ENCODE measurements around the gene PLXNA2. TPM values are rescaled to one million over a fixed set of nuclear protein-coding genes. Genes with fewer than 3 reads are reported as not detected.
A peak's percentile ranks its signal among the peaks of the same experiment; 100 is the strongest.

The PLXNA2 gene
- total RNA-seq, 1 donor from 2014 or later, result 12.0 TPM

DNA sequence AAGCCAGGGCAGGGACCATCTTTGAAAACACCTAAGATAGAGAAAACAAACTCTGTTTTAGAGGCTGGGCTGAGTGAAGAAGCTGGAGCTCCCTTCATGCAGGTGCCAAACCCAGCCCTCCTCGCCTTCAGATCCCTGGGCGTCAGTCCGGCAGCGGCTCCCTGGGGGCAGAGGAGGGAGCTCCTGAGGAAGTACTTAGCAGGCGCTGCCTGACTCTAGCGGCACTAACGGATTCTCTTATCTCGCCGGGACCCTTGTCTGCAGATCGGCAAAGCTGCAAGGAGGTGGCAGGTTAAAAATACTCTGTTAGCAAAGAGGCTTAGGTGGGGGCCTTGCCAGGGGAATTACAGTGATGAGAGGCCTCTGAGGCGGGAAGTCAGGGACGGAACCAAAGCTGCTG is 79.6 kb downstream of the PLXNA2 start:
- no peak for DNase-seq (ENCODE audit: low spot score)

DNA sequence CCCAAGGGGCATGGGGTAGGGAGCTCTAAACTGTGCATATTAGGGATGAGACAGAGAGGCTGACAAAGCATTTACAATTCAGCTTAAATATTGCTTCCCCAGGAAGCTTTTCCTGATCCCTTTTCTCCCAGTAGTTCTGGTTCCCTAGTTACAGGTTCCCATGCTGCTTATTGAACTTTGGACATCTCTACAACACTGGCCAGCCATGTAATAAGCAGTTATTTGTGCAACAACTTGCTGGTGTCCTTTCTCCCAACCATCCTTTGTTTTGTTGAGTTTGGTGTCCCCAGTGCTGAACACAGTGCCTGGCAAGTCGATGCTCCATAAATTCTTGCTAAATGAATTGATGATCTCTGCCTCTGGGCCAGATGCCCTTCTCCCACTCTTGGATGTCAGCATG is 80.6 kb downstream of the PLXNA2 start:
- DNase-seq (ENCODE audit: low spot score), result no peak

DNA sequence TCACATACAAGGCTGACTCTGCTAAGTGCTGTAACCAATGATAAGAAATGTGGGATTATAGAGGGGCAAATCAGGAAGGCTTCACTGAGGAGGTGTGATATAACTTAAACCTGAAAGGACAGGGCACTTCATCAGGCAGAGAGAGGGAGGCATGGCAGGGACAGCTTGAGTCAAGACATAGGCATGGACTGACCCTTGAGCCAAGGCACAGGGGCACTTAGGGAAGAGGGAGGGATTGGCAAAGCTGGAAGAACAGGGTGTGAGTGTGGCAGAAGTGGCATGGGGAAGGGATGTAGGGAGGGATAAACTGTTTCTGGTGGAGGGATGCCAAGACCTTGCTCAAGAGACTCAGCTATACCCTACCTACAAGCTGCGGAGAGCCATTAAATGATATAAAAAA is 81.3 kb downstream of the PLXNA2 start:
- no peak for DNase-seq (ENCODE audit: low spot score)

DNA sequence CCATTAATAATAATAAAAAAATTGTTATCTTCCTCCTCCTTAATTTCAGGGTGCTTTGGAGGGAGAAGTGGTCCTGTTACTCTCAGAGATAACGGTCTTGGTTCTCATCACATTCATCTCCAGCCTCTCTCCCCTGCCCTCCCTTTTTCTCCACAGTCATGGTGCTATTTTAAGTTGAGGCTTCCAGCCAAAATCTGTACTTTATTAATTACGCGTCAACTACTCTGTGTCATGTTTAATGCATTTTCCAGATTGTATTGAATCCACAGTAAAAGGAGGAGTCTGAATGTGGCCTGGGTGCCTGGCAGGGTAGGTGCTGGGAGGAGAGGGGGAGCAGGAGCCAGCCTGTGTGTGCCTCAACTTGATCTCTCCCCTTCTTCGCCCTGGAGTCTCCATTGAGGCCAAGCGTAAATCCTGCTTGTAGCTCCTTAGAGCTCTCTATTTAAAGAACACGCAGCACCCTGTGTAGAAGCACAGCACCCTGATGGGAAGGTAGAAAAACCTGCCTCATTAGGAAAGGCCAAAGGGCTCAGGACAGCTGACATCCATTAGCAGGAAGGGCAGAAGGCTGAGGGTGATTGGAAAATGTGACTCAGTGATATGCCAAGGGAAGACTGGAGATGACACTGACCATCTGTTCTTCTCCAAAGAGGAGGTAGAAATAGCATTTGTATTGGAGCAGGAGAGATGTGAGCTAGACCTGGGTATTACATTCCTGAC is 82.4 kb downstream of the PLXNA2 start:
- no peak for DNase-seq (ENCODE audit: low spot score)

DNA sequence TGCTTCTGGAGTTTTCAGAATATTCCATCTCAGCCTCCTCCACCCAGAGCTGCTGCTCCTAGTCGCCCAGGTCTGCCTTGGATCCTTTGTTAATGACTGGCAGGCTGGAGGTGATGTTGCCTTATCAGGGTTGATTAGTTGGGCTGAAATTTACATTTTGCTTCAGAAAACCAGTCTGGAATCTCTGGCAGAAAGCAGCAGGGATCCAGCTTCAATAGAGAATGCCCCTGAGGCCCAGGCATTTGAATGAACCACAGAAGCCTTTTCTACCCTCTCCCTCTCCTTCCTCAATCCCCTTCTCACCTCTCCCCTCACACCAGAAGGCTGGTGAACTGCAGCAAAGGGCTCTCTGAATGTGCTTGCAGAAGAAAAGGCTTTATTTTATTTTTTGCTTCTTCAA is 83.2 kb downstream of the PLXNA2 start:
- no peak for DNase-seq (ENCODE audit: low spot score)

DNA sequence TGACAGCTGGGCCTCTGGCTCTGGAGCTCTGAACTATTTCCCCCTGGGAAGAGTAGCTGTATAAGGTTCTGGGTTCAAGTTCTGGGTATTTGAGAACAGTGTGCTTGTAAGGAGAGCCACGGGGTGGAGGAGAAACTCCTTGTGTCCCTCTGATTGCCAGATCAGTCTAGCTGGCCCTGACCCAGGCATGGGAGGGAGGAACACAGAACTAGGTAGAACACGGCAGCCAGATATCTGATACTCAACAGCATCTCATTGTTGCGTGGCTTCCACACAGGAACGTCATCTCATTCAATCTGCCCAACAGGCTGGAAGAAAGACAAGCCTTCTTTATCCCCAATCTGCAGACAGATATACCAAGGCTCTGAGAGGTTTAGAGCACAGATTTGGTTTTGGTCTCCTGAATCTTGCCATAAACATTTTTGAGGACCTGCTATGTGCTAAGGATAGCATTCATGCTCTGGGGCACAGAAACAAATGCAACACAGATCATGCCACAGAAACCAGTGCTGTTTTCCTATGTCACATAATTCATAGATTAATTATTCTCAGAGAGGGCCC is 83.8 kb downstream of the PLXNA2 start:
- no peak for DNase-seq (ENCODE audit: low spot score)

DNA sequence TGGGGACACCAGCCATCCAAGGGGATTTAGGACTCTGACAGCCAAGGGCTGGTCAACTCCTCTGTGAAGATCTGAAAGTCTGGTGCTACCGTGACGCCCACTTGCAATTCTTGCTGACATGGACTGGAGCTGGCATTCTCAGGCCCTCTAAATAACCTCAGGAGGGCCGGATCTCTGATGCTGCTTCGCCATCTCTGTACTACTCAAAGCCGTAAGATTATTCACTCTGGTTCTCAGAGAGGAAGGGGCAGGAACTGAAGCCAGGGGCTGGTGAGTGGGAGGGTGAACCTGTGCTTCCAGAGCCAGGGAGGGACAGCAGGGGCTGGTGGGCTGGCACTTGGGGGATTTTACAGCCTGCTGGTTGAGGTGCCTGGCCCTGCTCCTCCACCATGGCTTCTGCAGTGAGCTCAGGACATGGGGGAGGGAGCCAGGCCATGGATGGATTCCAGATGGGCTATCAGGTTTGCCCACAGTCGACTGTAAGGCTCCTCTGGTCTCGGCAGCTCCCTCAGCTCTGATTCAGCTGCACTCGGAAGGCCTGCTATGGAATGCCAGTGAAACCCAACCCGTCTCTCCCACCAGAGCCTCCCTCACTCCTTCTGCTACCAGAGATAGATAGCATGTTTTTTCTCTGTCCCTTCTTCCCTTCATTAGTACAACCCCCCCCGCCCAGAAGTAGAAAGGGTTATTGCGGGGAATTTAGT is 84.5 kb downstream of the PLXNA2 start:
- DNase-seq (ENCODE audit: low spot score), result peak; percentile 90

DNA sequence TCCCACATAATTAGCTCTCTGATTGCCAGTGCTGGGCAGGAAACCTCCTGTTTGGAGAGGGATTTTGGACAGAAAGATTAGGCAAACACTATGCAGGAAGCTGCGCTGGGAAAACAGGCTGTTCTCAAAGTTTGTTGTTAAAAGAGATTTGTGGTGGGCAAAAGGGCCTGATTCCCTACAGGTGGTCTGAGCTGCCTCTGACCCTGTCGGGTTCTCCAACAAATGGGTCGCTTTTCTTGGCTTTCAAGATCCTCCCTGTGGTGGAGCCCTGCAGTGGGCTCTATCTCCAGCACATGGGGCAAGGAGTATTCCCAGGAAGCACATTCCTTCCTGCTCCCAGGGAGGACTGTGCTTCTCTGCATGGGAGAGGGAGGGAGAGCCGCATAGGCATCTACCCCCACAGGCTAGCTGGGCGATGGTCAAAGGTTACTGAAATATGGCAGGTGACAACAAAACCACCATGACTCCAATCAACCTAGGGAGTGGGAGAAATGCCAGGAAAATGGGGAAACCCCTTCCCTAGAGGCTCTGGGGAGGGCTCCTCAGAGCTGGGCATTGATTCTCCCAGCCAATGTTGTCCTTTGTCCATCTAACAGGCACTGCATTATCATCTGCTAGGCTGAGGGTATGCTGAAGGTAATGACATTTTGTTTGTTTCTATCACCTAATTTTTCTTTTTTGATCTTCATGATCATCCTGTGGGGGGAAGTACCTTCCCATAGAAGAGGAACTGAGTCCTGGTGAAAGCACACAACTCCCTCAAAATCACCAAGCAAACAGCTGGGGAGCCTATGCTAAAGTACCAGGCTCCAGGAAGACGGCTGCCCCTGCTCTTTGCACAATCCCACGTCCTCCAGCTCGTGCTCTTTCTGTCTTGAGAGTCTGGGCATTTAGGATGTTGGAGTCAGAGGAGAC is 85.3 kb downstream of the PLXNA2 start:
- no peak for DNase-seq (ENCODE audit: low spot score)

DNA sequence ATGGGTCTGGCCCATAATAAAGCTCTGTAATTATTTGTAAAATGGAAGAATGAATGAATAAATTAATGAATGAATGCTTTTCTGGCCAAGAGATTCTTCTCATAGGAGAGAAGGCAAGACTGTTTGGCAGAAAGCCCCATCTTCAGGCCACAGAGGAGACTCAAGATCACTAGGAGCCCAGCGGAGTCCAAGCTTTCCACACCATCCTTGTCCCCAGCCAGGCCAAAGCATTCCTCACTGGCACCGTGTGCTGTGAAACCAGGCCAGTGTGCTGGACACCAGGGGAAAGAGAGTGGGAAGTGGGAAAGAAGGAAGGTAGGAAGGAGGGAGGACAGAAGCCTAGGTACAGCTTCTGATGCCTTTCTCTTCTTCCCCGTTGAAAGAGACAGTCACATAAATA is 86.4 kb downstream of the PLXNA2 start:
- DNase-seq (ENCODE audit: low spot score), result no peak

DNA sequence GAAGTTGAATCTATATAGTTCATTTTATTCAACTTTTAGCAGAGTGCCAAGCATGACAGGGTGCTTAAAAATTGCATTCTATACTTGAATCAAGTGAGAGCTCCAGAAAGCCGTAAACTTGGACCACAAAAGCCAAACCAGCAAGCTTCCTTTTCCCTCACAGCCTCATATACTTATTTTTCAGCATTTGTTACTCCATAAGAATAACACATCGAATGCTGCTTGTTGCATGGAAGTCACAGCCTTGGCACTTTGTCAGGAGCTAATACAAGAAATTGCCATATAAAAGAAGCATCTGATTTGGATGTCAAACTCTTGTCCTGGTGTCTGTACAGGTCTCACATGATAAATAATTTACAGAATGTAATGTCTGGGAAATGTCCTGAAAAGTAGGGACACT is 87.4 kb downstream of the PLXNA2 start:
- DNase-seq (ENCODE audit: low spot score), result no peak

DNA sequence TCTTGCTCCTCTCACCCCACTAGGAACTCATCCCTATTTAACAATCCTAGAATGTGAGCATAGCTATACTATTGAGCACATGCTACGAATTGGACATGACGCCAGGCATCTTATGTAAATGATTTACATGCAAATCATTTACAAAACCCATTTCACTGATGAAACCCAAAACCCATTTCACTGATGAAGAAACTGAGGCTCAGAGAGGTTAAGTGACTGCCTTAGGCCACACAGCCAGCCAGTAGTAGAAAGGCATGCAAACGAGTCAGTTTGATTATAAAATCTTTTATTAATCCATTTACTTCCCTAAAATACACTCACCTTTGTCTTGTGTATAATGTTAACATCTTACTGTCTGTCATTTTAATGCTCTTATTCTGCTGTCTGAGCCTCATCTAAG is 87.9 kb downstream of the PLXNA2 start:
- no peak for DNase-seq (ENCODE audit: low spot score)

DNA sequence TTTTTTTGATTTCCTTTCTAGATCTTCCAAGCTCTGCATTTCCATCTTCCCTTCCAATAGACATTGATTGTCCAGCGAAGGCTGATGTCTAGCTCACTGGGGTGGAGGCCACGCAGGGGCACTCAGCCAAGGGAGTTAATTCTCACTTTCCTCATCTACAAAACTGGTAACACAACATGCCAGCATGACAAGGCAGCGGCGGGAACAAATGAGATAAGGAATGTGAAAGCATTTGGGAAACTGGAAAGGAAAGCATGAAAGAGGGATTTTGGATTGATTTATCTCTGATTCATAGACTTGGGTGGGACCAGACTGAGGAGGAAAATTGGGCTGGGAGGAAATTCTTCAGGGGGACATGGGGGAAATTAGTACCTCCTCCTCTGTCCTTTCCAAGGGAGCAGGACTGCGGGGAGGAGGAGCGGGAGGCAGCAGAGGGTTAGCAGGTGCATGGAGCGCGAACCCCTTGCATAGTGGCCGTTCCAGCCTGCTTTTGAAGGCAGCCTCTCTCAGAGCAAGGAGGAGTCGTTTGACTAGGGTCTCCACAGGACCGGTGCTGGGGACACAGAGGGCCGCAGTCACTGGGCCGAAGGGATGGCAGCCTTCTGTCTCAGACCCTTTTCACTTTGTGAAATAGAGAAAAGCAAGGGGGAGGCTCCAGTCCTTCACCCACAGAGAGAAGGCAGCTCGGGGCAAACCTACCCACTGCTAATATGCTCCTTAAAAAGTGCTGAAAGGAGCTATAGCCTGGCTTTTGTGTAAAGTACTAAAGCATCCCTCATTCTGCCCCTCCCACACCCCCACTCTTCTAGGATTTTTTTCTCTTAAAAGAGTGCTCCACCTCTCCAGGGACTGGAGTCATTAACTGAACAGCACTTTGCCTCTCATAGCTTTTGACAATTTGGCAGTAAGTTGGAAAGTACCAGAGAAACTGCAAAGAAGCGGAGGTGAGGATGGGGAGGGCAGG is 89.2 kb downstream of the PLXNA2 start:
- DNase-seq (ENCODE audit: low spot score), result peak; percentile 73

DNA sequence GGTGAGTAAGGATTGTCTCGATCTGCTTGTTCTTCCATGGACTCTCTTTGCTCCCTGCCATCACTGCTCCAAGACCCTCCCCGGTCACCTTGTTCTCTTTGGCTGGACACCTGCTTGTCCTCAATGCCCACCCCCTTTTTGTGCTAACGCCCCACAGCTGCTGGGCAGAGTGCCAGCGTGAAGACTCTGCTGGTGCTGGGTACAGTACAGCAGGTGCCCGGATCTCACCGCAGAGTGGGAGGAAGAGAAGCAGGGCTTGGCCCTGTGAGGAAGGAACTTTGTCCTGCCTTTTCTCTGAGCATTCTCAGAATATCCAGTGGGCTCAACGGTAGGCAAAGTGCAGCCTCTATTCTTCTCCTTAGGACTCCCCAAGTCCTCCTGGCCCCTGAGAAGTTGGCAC is 90.1 kb downstream of the PLXNA2 start:
- DNase-seq (ENCODE audit: low spot score), result no peak

DNA sequence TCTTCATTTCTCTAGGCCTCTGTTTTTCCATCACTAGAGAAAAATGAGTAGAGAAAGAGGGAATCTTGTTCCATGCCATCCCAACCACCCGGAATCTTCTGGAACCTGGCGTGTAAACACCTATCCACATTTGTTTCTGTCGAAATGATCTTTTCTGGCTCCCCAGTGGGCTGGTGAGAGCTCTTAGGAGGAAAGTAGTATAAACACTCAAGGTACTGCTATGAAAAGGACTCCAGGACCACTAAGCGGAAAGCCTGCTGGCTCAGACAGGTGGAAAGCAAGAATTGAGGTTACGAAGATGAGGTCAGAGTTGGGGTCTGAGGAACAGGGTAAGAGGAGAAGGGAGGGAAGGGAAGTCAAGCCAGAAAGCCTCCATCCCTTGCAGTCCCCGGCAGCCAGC is 90.8 kb downstream of the PLXNA2 start:
- DNase-seq (ENCODE audit: low spot score), result no peak

DNA sequence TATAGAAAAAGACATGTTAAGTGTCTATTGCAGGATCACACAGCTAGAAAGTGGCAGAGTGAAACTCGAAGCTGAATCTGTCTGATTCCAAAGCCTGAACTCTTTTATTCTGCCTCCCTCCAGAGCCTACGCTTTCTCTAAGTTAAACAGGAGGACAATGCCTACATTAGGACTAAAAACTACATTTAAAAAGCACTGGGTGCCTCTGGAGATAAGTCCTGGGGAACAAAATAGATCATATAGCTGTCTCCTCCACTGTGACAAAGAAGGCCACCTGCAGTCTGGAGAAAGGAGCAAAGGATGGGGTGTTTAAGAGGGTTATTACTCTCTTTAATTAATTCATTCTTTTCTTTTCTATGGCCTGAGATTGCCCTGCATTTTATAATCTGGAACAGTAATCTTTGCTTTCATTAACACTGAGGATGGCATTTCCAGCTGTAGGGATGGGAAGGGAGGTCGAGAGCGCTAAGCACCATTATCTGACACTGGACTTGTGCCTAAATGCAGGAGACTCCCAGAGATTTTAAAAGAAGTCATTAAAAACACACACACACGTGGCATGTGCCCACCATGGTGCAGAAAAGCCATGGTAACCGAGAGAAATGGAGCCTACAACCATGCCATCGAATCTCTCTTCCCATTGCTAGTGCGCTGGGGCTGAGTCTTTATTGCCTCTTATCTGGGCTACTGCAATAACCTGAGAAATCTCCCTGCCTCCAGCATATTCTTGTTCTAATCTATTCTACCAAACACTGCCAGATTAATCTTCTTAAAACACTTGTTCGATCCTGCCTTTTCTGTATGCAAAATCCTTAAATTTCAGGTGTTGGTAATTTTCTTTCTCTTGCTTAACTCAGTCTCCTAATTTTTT is 92.2 kb downstream of the PLXNA2 start:
- DNase-seq (ENCODE audit: low spot score), result no peak

DNA sequence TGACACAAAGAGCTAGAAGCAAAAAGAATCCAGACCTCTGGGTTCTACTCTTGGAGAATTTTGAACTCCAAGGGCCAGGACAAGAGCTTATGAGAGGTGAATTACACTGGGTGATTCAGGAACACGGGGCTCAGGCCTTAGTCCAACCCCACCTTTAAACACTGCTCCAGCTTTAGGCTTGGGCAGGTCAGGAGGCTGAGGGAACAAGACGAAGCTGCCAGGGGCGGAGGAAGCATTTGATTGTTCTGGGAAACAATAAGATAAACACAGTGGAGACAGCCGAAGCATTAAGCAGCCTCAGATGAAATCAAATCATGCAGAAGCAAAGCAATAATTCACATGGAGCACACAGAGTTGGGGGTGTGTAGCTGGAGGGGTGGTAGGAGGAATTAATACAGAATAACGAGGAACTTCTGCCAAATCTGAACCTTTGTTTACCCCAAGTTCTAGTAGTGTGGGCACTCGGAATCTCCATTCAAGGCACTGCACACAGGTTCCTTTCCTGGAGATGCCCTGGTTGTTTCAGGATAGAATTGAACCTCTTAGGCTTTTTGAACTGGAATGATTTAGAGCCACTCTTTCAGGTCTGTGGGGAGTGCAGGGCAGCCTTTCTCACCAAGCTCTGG is 93.2 kb downstream of the PLXNA2 start:
- no peak for DNase-seq (ENCODE audit: low spot score)

DNA sequence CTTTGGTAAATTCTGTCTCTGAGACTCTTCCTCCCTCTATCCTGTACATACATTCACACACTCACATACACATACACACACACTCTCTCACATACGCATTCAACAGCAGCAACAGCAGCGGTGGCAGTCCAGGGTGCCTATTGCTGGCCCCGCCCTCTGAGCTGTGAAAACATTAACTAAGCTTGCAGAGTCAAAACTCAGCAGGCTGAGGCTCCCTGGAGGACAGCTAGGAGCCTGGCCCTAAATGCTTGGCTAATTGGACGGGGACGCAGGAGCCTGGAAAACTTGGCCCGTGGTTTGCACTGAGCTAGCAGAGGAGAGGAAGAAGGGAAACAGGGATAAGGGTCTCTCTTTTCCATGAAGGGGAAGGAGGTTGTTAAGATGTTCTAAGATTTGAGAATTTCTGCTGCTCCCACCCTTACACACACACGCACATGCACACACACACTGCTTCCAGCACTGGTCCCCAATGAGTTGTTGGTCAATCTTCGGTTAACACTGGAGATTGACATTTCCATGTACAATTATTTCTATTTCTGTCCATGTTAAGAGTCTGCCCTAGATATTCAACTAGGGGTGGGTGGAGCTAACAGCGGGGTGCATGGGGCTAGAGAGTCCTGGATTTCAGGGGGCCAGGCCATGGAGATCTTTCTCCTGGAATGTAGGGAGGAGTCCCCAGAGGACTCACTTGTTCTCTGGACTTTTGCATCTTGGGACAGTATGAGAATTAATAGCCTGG is 94.2 kb downstream of the PLXNA2 start:
- peak; percentile 70 for DNase-seq (ENCODE audit: low spot score)

DNA sequence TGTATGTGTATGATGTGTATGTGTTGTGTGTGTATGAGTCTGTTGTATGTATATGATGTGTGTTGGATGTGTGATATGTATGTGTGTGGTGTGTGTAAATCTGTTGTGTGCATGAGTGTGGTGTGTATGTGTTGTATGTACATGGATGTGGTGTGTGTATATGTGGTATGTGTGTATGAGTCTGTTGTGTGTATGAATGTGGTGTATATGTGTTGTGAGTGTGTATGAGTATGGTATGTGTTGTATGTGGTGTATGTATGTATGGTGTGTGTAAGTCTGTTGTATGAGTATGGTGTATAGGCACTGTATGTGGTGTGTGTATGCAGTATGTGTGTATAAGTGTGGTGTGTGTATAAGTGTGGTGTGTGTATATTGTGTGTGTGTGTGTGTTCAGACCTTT is 95.0 kb downstream of the PLXNA2 start:
- no peak for DNase-seq (ENCODE audit: low spot score)

DNA sequence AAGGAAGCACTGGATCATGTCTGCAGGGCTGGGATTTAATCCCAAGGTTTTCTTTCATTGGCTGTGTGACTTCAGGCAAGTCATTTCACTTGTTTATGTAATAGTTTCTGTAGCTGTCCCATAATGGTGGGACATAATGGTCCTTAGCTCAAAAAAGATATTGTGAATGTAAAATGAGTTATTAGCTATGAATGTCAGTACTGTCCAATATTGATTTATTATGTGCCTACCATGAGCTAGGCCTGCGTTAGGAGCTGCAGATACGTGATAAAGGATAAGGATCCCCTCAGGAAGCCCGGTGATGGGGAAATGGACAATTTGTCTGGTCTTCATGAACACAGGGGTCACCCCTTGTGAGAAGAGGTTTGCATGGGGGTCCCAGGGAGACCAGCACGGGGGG is 95.8 kb downstream of the PLXNA2 start:
- no peak for DNase-seq (ENCODE audit: low spot score)
